Panc1 (cell line): ENCODE data around the gene RAP1GAP2.

Experiments used
- SIN3A ChIP-seq: IDR thresholded peaks from 2 replicates; pipeline ENCODE4 v1.6.1; 2012; ENCODE audit warnings: low read depth, mild to moderate bottlenecking, low read length, moderate library complexity, borderline replicate concordance; ENCODE audit not compliant: insufficient read depth
- TF ChIP-seq, protein P1 (sequence below), 2 experiments: IDR thresholded peaks; 2 replicates each; pipeline ENCODE4 v1.6.1; 2011 to 2012; ENCODE audit warnings: low read depth in 2 of 2, control low read depth in 1 of 2, low read length in 1 of 2, mild to moderate bottlenecking in 1 of 2, moderate library complexity in 1 of 2; ENCODE audit not compliant: insufficient read depth in 1 of 2
- TF ChIP-seq, protein P2 (sequence below): fragments of 450-650 bp; IDR thresholded peaks from 2 replicates; pipeline ENCODE4 v1.5.1; 2017; ENCODE audit warnings: mild to moderate bottlenecking

DNA sequence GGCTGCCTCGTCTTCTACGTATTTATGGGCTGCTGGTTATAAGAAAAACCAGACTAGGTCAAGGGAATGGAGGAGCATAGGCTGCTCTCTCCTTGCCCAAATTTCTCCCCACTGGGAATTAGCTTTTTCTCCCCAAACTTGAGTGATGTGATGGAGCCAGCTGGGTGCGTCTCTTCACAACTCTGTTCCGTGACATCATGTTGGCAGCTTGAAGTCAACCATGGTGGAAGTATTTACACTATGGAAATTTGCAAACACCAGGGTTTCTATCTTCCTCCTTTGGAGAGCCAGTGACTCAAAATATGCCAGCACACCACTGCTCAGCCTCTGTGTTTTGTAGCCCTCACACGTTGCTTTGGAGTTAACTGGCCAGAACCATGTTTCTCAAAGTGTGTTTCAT lies 189.1 kb downstream of the RAP1GAP2 start:
- TF ChIP-seq, protein P1, sequence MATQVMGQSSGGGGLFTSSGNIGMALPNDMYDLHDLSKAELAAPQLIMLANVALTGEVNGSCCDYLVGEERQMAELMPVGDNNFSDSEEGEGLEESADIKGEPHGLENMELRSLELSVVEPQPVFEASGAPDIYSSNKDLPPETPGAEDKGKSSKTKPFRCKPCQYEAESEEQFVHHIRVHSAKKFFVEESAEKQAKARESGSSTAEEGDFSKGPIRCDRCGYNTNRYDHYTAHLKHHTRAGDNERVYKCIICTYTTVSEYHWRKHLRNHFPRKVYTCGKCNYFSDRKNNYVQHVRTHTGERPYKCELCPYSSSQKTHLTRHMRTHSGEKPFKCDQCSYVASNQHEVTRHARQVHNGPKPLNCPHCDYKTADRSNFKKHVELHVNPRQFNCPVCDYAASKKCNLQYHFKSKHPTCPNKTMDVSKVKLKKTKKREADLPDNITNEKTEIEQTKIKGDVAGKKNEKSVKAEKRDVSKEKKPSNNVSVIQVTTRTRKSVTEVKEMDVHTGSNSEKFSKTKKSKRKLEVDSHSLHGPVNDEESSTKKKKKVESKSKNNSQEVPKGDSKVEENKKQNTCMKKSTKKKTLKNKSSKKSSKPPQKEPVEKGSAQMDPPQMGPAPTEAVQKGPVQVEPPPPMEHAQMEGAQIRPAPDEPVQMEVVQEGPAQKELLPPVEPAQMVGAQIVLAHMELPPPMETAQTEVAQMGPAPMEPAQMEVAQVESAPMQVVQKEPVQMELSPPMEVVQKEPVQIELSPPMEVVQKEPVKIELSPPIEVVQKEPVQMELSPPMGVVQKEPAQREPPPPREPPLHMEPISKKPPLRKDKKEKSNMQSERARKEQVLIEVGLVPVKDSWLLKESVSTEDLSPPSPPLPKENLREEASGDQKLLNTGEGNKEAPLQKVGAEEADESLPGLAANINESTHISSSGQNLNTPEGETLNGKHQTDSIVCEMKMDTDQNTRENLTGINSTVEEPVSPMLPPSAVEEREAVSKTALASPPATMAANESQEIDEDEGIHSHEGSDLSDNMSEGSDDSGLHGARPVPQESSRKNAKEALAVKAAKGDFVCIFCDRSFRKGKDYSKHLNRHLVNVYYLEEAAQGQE (IDR thresholded peaks at IDR 0.05; ENCODE audit: insufficient read depth in 1 of 2, low read depth in 2 of 2, low read length in 1 of 2): no peak
- TF ChIP-seq, protein P2, sequence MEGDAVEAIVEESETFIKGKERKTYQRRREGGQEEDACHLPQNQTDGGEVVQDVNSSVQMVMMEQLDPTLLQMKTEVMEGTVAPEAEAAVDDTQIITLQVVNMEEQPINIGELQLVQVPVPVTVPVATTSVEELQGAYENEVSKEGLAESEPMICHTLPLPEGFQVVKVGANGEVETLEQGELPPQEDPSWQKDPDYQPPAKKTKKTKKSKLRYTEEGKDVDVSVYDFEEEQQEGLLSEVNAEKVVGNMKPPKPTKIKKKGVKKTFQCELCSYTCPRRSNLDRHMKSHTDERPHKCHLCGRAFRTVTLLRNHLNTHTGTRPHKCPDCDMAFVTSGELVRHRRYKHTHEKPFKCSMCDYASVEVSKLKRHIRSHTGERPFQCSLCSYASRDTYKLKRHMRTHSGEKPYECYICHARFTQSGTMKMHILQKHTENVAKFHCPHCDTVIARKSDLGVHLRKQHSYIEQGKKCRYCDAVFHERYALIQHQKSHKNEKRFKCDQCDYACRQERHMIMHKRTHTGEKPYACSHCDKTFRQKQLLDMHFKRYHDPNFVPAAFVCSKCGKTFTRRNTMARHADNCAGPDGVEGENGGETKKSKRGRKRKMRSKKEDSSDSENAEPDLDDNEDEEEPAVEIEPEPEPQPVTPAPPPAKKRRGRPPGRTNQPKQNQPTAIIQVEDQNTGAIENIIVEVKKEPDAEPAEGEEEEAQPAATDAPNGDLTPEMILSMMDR: no peak
- no peak for TF ChIP-seq SIN3A
